Mucosa of rectum (tissue), 2 donors: ENCODE data around the gene PDE7B.

Experiments
- H3K27ac ChIP-seq, 2 donors: one replicate each; pipeline ENCODE4 v1.7.0; 2013; ENCODE audit warnings: inconsistent platforms in 2 of 2, low read depth in 2 of 2, low read length in 2 of 2
- H3K27me3 ChIP-seq, 2 donors: one replicate each; pipeline ENCODE4 v1.7.0; 2013; ENCODE audit warnings: low read length in 2 of 2; ENCODE audit not compliant: control insufficient read depth in 2 of 2, insufficient read depth in 2 of 2
- H3K36me3 ChIP-seq, 2 donors: one replicate each; pipeline ENCODE4 v1.7.0; 2013; ENCODE audit warnings: low read length in 2 of 2; ENCODE audit not compliant: control insufficient read depth in 2 of 2, insufficient read depth in 2 of 2
- H3K4me1 ChIP-seq, 2 donors: one replicate each; pipeline ENCODE4 v1.7.0; 2013; ENCODE audit warnings: low read length in 2 of 2, mild to moderate bottlenecking in 1 of 2; ENCODE audit not compliant: control insufficient read depth in 2 of 2, insufficient read depth in 2 of 2
- H3K4me3 ChIP-seq, 2 donors: one replicate each; pipeline ENCODE4 v1.7.0; 2013; ENCODE audit warnings: low read length in 2 of 2
- H3K9ac ChIP-seq, 2 donors: one replicate each; pipeline ENCODE4 v1.7.0; 2013; ENCODE audit warnings: low read length in 2 of 2, low read depth in 1 of 2, mild to moderate bottlenecking in 1 of 2
- H3K9me3 ChIP-seq, 2 donors: one replicate each; pipeline ENCODE4 v1.7.0; 2013; ENCODE audit warnings: low read length in 2 of 2; ENCODE audit not compliant: control insufficient read depth in 2 of 2
- donor health status: healthy.
- donor health status: Normal muscosa, but diverticular disease.

PDE7B gene

DNA sequence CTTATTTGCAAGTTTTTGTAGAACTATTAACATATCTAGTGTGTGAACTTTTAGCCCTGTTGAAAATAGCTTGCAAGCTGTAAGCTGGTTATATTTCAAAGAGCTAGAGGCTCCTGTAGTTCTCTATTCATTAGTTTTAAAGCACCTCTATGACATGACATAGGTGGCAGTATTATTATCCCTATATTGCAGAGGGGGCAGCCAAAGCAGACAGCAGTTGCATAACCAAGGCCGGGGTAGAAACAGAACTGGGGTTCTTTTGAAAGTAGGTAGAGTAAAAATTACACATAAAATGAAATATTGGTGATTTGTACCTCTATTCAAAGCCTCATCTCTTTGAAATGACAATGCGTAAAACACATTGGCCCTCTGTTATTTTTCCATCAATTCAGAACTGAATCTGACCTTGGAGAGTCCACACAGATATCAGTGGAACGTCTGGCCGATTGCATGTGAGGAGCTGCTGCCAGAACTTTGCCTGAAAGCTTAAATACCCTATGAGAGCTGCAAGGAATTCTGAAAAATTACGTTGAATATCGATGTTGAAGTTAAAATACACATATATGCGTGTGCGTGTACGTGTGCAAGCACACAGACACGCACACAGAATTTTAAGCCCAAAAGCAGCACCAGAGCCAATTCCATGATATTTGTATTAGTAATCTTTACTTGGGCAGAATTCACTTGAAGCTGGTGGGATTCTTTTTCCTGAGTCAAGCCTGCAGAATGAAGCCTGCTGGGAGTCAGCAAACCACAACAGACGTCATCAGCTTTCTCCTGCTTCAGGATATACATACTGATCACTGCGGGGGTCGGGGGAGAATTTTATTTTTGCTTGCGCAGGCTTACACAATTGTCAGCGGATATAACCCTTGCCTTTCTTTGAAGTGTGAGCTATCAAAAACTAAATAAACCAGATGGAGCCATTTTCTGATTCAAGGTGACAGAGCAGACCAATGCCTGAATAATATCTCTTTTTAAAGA, 163.2 kb downstream of the PDE7B start:
- no peak overlapping the region for H3K4me3 ChIP-seq
- H3K36me3 ChIP-seq = no peaks in the 10 kb centered on the region
- no peaks in the 10 kb centered on the region for H3K27me3 ChIP-seq
- no peaks in the 10 kb centered on the region for H3K9me3 ChIP-seq
- H3K4me1 ChIP-seq = no peaks in the 10 kb centered on the region
- no peak overlapping the region for H3K27ac ChIP-seq
- no peak overlapping the region for H3K9ac ChIP-seq

DNA sequence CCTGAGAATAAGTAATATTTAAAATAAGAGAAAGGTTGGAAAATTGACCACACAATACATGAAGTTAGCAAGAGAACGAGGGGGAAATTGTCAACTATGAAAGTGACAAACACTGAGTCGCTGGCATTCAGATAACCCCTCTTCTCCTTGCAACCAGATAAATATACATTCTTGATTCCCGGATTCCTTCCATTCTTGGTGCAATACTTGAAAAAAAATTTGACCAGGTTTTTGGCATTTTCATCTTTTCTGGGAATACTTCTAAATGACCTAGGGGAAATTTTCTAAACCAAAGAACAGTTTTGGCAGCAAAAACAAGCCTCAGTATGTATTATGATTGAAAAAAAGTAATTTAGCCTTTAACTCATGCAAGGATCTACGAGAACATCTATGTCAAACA, 164.0 kb downstream of the PDE7B start:
- Histone ChIP-seq H3K9me3 (no peaks in the 10 kb centered on the region), H3K36me3 (no peaks in the 10 kb centered on the region), H3K27me3 (no peaks in the 10 kb centered on the region), H3K9ac (no peak overlapping the region), H3K27ac (no peak overlapping the region), H3K4me3 (no peak overlapping the region), H3K4me1 (no peaks in the 10 kb centered on the region)

DNA sequence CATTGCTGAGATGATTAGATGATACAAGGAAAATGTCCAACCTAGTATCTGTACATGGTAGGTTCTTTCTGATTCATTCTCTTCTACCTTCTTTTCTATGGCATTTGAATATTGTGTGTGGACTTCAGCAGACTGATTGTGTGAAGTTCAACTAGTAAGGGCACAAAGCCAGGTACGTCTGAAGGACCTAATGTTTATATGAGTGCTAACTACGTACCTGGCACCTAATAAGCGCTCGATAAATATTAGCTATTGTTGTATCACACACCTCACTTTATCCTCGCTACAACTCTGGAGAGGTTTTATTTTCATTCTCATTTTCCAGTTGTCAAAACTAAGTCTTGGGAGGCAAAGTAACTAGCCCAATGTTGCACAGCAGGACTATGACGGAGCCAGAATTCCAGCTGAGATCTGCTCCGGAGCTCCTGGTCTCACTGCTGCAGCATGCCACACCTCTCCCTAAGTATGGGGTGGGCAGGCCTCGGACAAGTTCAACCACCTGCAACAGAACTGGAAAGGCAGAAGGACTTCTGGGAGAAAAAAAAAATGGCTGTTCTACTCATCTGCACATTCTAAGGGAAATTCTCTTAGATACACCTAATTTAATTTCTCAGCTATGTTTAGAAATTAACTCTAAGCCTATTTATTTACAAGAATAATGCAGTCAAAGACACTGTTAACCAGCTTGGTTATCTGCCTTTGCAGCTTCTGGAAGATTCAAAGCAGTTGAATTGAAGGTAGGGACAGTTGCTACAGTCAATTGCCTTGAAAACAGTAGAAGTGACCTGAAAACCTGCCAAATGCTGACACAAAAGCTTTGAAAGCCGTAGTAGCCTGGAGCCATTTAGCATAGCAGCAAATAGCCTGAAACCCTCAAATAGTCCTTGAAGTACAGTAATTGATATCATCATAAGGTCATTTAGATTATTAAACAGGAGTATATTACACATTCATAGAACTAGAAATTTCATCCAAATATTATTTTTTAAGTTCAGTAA, 165.0 kb downstream of the PDE7B start:
- Histone ChIP-seq H3K36me3 (no peaks in the 10 kb centered on the region), H3K9me3 (no peaks in the 10 kb centered on the region), H3K27ac (no peak overlapping the region)

GRCh38 chr6:136020691-136021090, 169.2 kb downstream of the PDE7B start:
- no peaks in the 10 kb centered on the region for H3K4me1 ChIP-seq
- H3K4me3 ChIP-seq = no peak overlapping the region

More for the DNA sequence above, 165.0 kb downstream of the PDE7B start:
- Histone ChIP-seq H3K4me1 (no peaks in the 10 kb centered on the region), H3K9ac (no peak overlapping the region), H3K27me3 (no peaks in the 10 kb centered on the region), H3K4me3 (no peak overlapping the region)

GRCh38 chr6:136022224-136022874, 170.8 kb downstream of the PDE7B start:
- H3K27me3 ChIP-seq = no peaks in the 10 kb centered on the region
- H3K9me3 ChIP-seq = no peaks in the 10 kb centered on the region
- no peak overlapping the region for H3K27ac ChIP-seq
- no peak overlapping the region for H3K4me3 ChIP-seq
- H3K4me1 ChIP-seq = no peaks in the 10 kb centered on the region
- H3K9ac ChIP-seq = no peak overlapping the region
- no peaks in the 10 kb centered on the region for H3K36me3 ChIP-seq

More at GRCh38 chr6:136020691-136021090, 169.2 kb downstream of the PDE7B start:
- Histone ChIP-seq H3K27me3 (no peaks in the 10 kb centered on the region), H3K9me3 (no peaks in the 10 kb centered on the region), H3K9ac (no peak overlapping the region), H3K36me3 (no peaks in the 10 kb centered on the region), H3K27ac (no peak overlapping the region)

- H3K4me1 ChIP-seq = no peaks in the 10 kb centered on the region
- no peak overlapping the region for H3K27ac ChIP-seq
- H3K27me3 ChIP-seq = no peaks in the 10 kb centered on the region
- H3K4me3 ChIP-seq = no peak overlapping the region
- no peaks in the 10 kb centered on the region for H3K9me3 ChIP-seq
- H3K9ac ChIP-seq = no peak overlapping the region
- no peaks in the 10 kb centered on the region for H3K36me3 ChIP-seq
Measured at GRCh38 chr6:136024711-136025110, 173.2 kb downstream of the PDE7B start.

DNA sequence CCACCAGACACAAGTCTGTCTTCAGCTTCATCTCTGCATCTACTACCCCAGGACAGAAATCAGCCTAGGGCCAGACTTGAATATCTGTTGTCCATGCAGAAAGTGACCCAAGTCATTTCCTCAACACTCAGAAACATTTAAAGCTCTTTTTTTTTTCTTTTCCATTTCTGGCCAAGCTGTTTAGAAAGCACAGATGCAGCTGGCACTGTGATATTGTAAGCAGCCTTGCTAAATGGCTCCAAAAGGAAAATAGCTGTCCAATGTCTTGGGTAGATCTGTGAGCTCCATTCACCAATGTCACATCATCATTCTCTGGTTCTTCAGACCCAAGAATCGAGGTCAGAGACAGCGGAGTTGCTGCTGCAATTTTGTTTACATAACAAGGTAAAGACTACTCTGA, 174.2 kb downstream of the PDE7B start:
- H3K36me3 ChIP-seq = no peaks in the 10 kb centered on the region
- no peak overlapping the region for H3K27ac ChIP-seq
- no peaks in the 10 kb centered on the region for H3K4me1 ChIP-seq
- no peaks in the 10 kb centered on the region for H3K9me3 ChIP-seq
- H3K27me3 ChIP-seq = no peaks in the 10 kb centered on the region
- H3K9ac ChIP-seq = no peak overlapping the region
- H3K4me3 ChIP-seq = no peak overlapping the region

- Histone ChIP-seq H3K4me3 (no peak overlapping the region), H3K9ac (no peak overlapping the region), H3K4me1 (no peaks in the 10 kb centered on the region), H3K27me3 (no peaks in the 10 kb centered on the region), H3K36me3 (no peaks in the 10 kb centered on the region), H3K9me3 (no peaks in the 10 kb centered on the region), H3K27ac (no peak overlapping the region)
Measured at GRCh38 chr6:136030131-136030530, 178.6 kb downstream of the PDE7B start.

GRCh38 chr6:136031982-136032381, 180.5 kb downstream of the PDE7B start:
- no peaks in the 10 kb centered on the region for H3K27me3 ChIP-seq
- H3K36me3 ChIP-seq = no peaks in the 10 kb centered on the region
- no peaks in the 10 kb centered on the region for H3K9me3 ChIP-seq
- H3K4me1 ChIP-seq = no peaks in the 10 kb centered on the region
- no peak overlapping the region for H3K4me3 ChIP-seq
- no peak overlapping the region for H3K9ac ChIP-seq
- no peak overlapping the region for H3K27ac ChIP-seq
